Measurements from ENCODE around the gene ANKRD22.

GRCh38 chr10:88880282-88881076 lies 28.8 kb upstream of the ANKRD22 start:
- TF ChIP-seq EZH2 (IDR thresholded peaks at IDR 0.05; ENCODE audit: borderline replicate concordance, low read depth, low read length, severe bottlenecking) (no peak), CTCF (IDR thresholded peaks at IDR 0.05; ENCODE audit: borderline replicate concordance, extremely low read depth, low read length, poor library complexity, severe bottlenecking) (peak; percentile 44)
